Endothelial cell of umbilical vein (primary cell): ENCODE data around the gene PGM2L1. TPM values are rescaled to one million over a fixed set of nuclear protein-coding genes. Genes with fewer than 3 reads are reported as not detected.

Source experiments
- BruUV-seq: library from RNA; stranded (reverse); fragments of 400-500 nt; replicated peaks from 2 replicates; lab custom pipeline; 2021; lab: Mats Ljungman, UMichigan
- CTCF ChIA-PET: fragments of 300-600, 350-600 bp; sonication (Branson Sonifier 250); formaldehyde crosslinking; loops from one replicate; lab custom pipeline; 2021; ENCODE audit warnings: antibody characterized with exemption, inconsistent platforms; lab: Charles Lee
- POLR2A ChIA-PET: fragments of 300-600, 350-600 bp; sonication (Branson Sonifier 250); formaldehyde crosslinking; loops from one replicate; lab custom pipeline; 2021; ENCODE audit warnings: antibody characterized with exemption, inconsistent platforms; lab: Charles Lee
- DNase-seq: peaks from one replicate; pipeline ENCODE4 v3.0.0-alpha.2; 2011; ENCODE audit warnings: low read depth, low spot score
- FAIRE-seq: peaks from 2 replicates; lab custom pipeline; 2011; peaks lifted over from hg19 to GRCh38; lab: Jason Lieb, UNC
- H2AFZ ChIP-seq: 2 replicates; pipeline ENCODE4 v1.6.0; 2012; ENCODE audit warnings: low read depth, low read length, control low read depth, inconsistent platforms
- H3K27ac ChIP-seq: 2 replicates; pipeline ENCODE4 v1.5.1; 2011; ENCODE audit warnings: low read depth, mild to moderate bottlenecking, control low read depth, low read length, moderate library complexity; ENCODE audit not compliant: insufficient read depth
- H3K27me3 ChIP-seq, 2 experiments: 2 replicates each; pipeline versions ENCODE4 v1.6.0 to v1.6.1; 2011; ENCODE audit warnings: low read length in 2 of 2, mixed read lengths in 1 of 2; ENCODE audit not compliant: control insufficient read depth in 2 of 2, insufficient read depth in 2 of 2
- H3K36me3 ChIP-seq, 2 experiments: 2 replicates in 1 of 2; 3 replicates in 1 of 2; pipeline ENCODE4 v1.5.1; 2011; ENCODE audit warnings: low read length in 2 of 2, mild to moderate bottlenecking in 1 of 2, moderate library complexity in 1 of 2; ENCODE audit not compliant: control insufficient read depth in 2 of 2, insufficient read depth in 2 of 2; ENCODE audit errors: extremely low read depth in 1 of 2
- H3K4me1 ChIP-seq: 3 replicates; pipeline ENCODE4 v1.5.1; 2011; ENCODE audit warnings: mild to moderate bottlenecking, low read length; ENCODE audit not compliant: control insufficient read depth, insufficient read depth; ENCODE audit errors: extremely low read depth
- H3K4me2 ChIP-seq: 2 replicates; pipeline ENCODE4 v1.6.1; 2011; ENCODE audit warnings: low read length, control low read depth, mixed read lengths; ENCODE audit not compliant: insufficient read depth
- H3K4me3 ChIP-seq, 3 experiments: fragments of 200-600 bp in 1 of 3; sonication (generic), shearing (Covaris generic) in 1 of 3; replicated peaks in 1 of 3; 2 replicates each; pipeline ENCODE4 v1.5.1; 2011 to 2016; ENCODE audit warnings: control low read depth in 3 of 3, low read length in 3 of 3, mild to moderate bottlenecking in 2 of 3, inconsistent platforms in 1 of 3, low read depth in 1 of 3, moderate library complexity in 1 of 3; ENCODE audit not compliant: insufficient read depth in 1 of 3
- H3K79me2 ChIP-seq: 2 replicates; pipeline ENCODE4 v1.6.0; 2012; ENCODE audit warnings: low read length, inconsistent platforms; ENCODE audit not compliant: control insufficient read depth, insufficient read depth
- H3K9ac ChIP-seq: replicated peaks from 2 replicates; pipeline ENCODE3; 2011; ENCODE audit warnings: low read length, control low read depth; ENCODE audit not compliant: insufficient read depth; ENCODE audit errors: extremely low read depth
- H3K9me1 ChIP-seq: replicated peaks from 3 replicates; pipeline ENCODE4 v1.6.0; 2011; ENCODE audit warnings: mild to moderate bottlenecking, low read length; ENCODE audit not compliant: control insufficient read depth, insufficient read depth; ENCODE audit errors: extremely low read depth
- H3K9me3 ChIP-seq: replicated peaks from 2 replicates; pipeline ENCODE4 v1.5.1; 2012; ENCODE audit warnings: low read length, inconsistent platforms; ENCODE audit not compliant: control insufficient read depth, insufficient read depth
- H4K20me1 ChIP-seq: replicated peaks from 2 replicates; pipeline ENCODE3; 2011; ENCODE audit warnings: mild to moderate bottlenecking, low read length; ENCODE audit not compliant: control insufficient read depth, insufficient read depth; ENCODE audit errors: extremely low read depth
- EZH2 ChIP-seq: IDR thresholded peaks from 2 replicates; pipeline ENCODE4 v1.6.1; 2012; ENCODE audit warnings: borderline replicate concordance, low read depth, mild to moderate bottlenecking, moderate library complexity, low read length, inconsistent platforms; ENCODE audit not compliant: severe bottlenecking
- GATA2 ChIP-seq: IDR thresholded peaks from 2 replicates; pipeline ENCODE4 v1.7.0; 2011; ENCODE audit warnings: low read depth, mild to moderate bottlenecking, moderate library complexity, mixed read lengths, low read length; ENCODE audit not compliant: insufficient read length, insufficient read depth
- MAX ChIP-seq: IDR thresholded peaks from 2 replicates; pipeline ENCODE4 v1.6.1; 2011; ENCODE audit not compliant: insufficient read depth, insufficient read length
- MYC ChIP-seq: IDR thresholded peaks from one replicate; pipeline ENCODE4 v1.6.1; 2011; ENCODE audit warnings: mild to moderate bottlenecking, low read depth, low read length
- POLR2AphosphoS5 ChIP-seq: IDR thresholded peaks from 2 replicates; pipeline ENCODE4 v1.6.1; 2012; ENCODE audit warnings: low read depth, mild to moderate bottlenecking, control low read depth, low read length, moderate library complexity; ENCODE audit not compliant: insufficient read depth
- dilution Hi-C: fragments of 300-500 bp; cut with MboI; formaldehyde crosslinking; loops from one replicate; pipeline ENCODE4 v1.15.0; 2019; ENCODE audit warnings: low sequenced_read_pairs; ENCODE audit not compliant: extremely low pct_ligation_motif_present
- intact Hi-C: fragments of 100-400 bp; cut with micrococcal nuclease; formaldehyde crosslinking; loops from one replicate; pipeline ENCODE4 v1.10.0; 2022
- polyA plus RNA-seq, 4 experiments: library from polyadenylated mRNA; depleted of rRNA in 3 of 4; stranded (reverse) in 3 of 4; unstranded in 1 of 4; fragments of >200 nt; gene quantifications; 2 replicates each; pipeline versions ENCODE4 v1.2.1 to v1.2.3, GENCODE V29; 2011 to 2012; ENCODE audit warnings: missing spikeins in 1 of 4
- total RNA-seq: library from RNA; stranded (reverse); gene quantifications from 2 replicates; pipeline ENCODE4 v1.2.3, GENCODE V29; 2021
- TF ChIP-seq, protein P1 (sequence below), 2 donors: IDR thresholded peaks; 1 replicate in 1 of 2; 2 replicates in 1 of 2; pipeline ENCODE4 v1.5.1; 2011; ENCODE audit warnings: low read length in 2 of 2, mild to moderate bottlenecking in 2 of 2, moderate library complexity in 2 of 2, control low read depth in 1 of 2, inconsistent platforms in 1 of 2, low read depth in 1 of 2; ENCODE audit not compliant: insufficient read depth in 1 of 2; ENCODE audit errors: extremely low read depth in 1 of 2

The PGM2L1 gene
- total and polyA plus RNA-seq, 2 donors (not counting 3 experiments of a cell fraction or from before 2014, with no cell fraction given), result 7.9 to 31.4 TPM

DNA sequence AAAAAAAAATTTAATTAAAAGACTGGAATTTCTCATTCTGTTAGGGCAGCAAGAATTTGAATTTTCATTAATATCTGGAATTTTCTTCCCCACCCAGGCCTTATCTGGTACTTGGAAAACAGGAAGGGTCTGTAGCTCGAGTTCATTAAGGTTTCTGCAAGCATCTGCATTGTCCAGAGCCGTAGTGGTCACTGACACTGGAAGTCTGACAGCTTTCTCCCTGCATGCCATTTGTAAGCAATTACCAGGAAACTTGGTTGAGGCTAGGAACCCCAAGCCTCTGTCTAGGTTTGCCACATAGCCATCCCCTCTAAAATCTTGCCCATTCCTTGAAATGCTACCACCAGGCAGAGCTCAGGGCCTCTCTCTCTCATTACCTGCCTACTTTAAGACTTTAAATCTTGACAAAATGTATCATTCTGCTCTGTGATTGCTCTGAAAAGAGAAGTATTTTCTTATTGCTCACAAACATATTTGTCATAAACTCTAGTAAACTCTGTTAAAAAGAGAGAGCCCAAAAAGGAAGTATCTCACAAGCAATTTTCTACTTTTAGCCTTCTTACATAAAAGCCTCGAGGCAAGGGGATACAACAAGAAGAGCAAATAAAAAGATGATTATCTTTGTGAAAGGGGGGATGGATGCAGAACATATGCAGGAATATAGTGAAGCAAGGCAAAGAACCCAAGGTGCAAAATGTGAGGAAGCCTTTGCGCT is 5.5 kb upstream of the PGM2L1 start:
- H3K36me3 ChIP-seq, result no peaks in the 10 kb centered on the region
- H3K9ac ChIP-seq, result no peak overlapping the region
- no peak overlapping the region for H3K4me2 ChIP-seq
- intact Hi-C loops, result no loop called here
- H3K4me1 ChIP-seq, result peaks cover 6% of the 10 kb centered on the region
- ChIA-PET CTCF (interaction anchor here (1.0 kb wide), 1 partner anchor 46 kb away, joined by 4 read pairs; no protein-coding TSS in a partner anchor), POLR2A (no interaction called here)
- no peaks in the 10 kb centered on the region for H3K9me1 ChIP-seq
- peak overlapping the region; percentile 49 for H2AFZ ChIP-seq
- no peaks in the 10 kb centered on the region for H4K20me1 ChIP-seq
- TF ChIP-seq, protein P1, sequence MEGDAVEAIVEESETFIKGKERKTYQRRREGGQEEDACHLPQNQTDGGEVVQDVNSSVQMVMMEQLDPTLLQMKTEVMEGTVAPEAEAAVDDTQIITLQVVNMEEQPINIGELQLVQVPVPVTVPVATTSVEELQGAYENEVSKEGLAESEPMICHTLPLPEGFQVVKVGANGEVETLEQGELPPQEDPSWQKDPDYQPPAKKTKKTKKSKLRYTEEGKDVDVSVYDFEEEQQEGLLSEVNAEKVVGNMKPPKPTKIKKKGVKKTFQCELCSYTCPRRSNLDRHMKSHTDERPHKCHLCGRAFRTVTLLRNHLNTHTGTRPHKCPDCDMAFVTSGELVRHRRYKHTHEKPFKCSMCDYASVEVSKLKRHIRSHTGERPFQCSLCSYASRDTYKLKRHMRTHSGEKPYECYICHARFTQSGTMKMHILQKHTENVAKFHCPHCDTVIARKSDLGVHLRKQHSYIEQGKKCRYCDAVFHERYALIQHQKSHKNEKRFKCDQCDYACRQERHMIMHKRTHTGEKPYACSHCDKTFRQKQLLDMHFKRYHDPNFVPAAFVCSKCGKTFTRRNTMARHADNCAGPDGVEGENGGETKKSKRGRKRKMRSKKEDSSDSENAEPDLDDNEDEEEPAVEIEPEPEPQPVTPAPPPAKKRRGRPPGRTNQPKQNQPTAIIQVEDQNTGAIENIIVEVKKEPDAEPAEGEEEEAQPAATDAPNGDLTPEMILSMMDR (IDR thresholded peaks at IDR 0.05; ENCODE audit: extremely low read depth in 1 of 2, insufficient read depth in 1 of 2, low read depth in 1 of 2, low read length in 2 of 2), result no peak
- TF ChIP-seq GATA2 (no peak), EZH2 (no peak), POLR2AphosphoS5 (no peak), MYC (no peak), MAX (no peak)
- H3K79me2 ChIP-seq, result no peaks in the 10 kb centered on the region
- DNase-seq (peak; percentile 52), FAIRE-seq (no peak)
- no TSS peak for BruUV-seq
- no peak overlapping the region for H3K27ac ChIP-seq
- no peaks in the 10 kb centered on the region for H3K27me3 ChIP-seq
- no peaks in the 10 kb centered on the region for H3K9me3 ChIP-seq
- no peak overlapping the region for H3K4me3 ChIP-seq
- dilution Hi-C loops, result no loop called here
